Erythroblast (primary cell): ENCODE results near the gene SDK2.

Source experiments
- DNase-seq, 2 experiments: peaks; one replicate each; lab custom pipeline; 2025; lab: John Stamatoyannopoulos, UW
- GATA1 ChIP-seq: IDR thresholded peaks from 2 replicates; pipeline ENCODE4 v1.6.1; 2011; ENCODE audit warnings: low read depth, mild to moderate bottlenecking, control low read depth, low read length, moderate library complexity
- POLR2A ChIP-seq: IDR thresholded peaks from 2 replicates; pipeline ENCODE4 v1.6.1; 2011; ENCODE audit warnings: mild to moderate bottlenecking, low read length

Gene SDK2

DNA sequence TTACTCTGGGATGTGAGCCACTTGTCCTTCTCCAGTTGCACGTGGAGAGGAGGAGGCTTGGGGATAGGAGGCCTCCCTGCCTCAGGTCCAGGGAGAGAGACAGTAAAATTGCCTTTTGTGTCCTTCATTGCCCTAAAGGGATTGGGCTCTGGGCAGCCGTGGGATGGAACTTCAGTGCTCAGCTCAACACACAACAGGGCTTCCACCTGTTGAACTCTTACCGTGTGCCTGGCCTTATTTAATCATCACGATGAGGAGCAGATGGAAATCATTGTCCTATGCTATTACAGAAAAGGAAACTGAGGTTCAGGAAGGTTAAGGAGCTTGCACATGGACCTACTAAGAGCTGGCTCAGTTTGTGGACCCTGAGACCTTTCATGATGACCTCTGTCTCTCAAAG lies 240.0 kb downstream of the SDK2 start:
- DNase-seq = no peak
- no peak for TF ChIP-seq GATA1
- TF ChIP-seq POLR2A = no peak

- DNase-seq = no peak
- TF ChIP-seq POLR2A (no peak), GATA1 (no peak)
Measured at GRCh38 chr17:73402466-73402865, 241.8 kb downstream of the SDK2 start.

DNA sequence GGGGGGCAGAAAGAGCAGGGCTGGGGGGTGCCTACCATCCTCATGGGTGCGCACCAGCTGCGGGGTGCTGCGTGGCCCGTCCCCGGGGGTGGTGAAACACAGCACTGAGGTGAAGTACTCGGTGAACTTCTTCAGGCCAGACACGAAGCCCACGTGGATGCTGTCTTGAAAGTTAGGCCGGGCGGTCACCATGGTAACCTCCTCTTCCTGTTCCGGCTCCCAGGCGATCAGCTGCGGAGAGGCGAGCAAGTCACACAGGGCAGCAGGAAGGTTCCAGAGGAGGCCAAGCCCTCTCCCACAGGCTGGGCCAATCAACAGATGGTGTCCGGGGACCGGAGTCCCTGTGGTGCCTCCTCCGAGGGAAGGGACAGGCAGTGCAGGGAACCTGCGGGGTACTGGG lies 242.3 kb downstream of the SDK2 start:
- DNase-seq = peak in 1 of 2 experiments; percentile 5

DNA sequence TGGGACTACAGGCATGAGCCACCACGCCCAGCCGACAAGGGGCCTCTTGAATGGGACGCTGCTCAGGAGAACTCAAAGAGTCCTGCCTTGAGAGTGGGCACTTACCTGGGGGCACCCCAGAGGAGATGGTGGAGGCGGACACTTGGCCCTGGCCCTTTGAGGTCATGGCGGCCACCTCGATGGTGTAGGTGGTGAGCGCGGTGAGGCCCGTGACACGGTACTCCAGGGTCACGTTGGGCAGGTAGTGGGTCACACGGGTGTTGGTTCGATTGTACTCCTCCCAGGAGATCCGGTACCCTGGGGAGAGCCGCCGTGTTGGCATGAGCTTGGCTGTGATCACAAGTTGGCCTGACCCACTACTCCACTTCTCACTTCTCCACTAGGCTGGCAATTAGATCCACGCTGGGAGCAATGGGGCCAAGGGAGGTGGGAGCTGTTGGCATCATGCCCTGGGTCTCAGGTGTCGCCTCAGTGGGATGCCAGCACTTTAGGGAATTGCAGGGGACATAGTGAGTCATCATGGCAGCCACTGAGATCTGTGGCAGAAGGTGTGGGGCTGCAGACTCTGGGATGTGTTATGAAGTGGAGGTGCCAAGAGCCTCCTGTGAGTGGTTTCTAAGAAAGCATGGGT lies 243.2 kb downstream of the SDK2 start:
- no peak for TF ChIP-seq GATA1
- DNase-seq = no peak

More for the DNA sequence above, 242.3 kb downstream of the SDK2 start:
- no peak for TF ChIP-seq POLR2A
- TF ChIP-seq GATA1 = no peak

- no peak for DNase-seq
- TF ChIP-seq POLR2A = no peak
- no peak for TF ChIP-seq GATA1
Measured at GRCh38 chr17:73399056-73399455, 245.2 kb downstream of the SDK2 start.

GRCh38 chr17:73397856-73398540 lies 246.2 kb downstream of the SDK2 start:
- TF ChIP-seq POLR2A (no peak), GATA1 (no peak)
- no peak for DNase-seq

DNA sequence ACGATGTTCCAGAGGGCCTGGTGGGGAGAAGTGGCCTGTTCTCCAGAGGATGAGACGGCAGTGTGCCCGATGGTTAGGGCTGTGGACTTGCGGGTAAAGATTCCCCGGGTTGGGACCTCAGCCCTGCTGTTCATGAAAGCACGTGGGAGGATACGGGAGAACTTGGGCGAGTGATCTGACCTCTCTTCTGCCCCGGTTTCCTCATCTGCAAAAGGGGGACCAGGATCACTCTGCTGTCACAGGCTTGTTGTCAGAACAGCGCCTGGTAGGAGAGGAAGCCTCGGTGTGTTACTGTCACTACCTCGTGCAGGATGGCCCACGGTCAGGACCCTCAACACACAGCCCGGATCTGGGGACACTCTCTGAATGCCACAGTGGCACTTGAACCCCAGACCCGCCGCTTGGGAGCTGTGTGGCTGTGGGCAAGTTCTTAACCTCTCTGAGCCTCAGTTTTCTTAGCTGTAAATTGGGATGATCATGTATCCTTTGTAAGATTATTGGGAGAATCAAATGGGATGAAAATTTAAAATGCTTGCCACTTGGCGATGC lies 246.9 kb downstream of the SDK2 start:
- TF ChIP-seq GATA1 = no peak
- no peak for TF ChIP-seq POLR2A
- no peak for DNase-seq

DNA sequence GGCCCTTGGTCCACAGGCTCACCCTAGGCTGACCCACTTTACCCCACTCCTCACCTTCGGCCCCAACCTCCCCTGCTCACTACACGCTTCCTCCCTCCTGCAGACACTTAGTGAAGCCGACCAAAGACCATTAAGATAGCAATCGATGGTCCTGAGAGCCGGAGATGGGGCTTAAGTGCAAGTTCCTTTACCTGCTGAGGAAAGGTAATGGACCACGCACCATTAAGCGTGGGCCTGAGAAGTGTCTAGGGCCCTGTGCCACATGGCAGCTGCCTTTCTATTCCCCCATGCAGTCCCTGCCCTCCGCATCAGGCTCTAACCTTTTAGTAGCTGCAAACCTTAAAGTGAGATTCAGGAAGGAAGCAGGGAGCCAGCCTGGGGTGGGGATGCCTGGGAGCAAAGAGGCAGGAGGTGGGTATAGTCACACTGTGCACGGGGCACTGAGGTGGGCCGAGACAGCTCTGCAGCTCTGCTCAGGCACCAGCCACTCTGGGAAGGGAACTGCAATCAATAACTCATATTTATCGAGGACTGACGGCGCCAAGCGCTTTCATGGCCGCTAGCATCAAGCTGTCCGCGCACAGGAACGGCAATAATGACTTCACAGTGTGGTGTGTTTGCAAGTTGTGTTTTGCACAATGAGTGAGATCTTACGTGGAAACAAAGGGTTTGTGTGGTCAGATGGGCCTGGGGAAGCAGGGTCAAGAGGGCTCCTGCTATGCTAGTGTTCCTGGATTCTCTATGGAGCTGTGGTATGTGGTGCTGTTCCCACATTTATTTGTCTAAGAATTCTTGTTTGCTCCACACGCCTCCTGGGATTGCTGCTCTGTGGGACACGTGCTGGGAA lies 247.6 kb downstream of the SDK2 start:
- TF ChIP-seq POLR2A = no peak
- no peak for TF ChIP-seq GATA1

DNA sequence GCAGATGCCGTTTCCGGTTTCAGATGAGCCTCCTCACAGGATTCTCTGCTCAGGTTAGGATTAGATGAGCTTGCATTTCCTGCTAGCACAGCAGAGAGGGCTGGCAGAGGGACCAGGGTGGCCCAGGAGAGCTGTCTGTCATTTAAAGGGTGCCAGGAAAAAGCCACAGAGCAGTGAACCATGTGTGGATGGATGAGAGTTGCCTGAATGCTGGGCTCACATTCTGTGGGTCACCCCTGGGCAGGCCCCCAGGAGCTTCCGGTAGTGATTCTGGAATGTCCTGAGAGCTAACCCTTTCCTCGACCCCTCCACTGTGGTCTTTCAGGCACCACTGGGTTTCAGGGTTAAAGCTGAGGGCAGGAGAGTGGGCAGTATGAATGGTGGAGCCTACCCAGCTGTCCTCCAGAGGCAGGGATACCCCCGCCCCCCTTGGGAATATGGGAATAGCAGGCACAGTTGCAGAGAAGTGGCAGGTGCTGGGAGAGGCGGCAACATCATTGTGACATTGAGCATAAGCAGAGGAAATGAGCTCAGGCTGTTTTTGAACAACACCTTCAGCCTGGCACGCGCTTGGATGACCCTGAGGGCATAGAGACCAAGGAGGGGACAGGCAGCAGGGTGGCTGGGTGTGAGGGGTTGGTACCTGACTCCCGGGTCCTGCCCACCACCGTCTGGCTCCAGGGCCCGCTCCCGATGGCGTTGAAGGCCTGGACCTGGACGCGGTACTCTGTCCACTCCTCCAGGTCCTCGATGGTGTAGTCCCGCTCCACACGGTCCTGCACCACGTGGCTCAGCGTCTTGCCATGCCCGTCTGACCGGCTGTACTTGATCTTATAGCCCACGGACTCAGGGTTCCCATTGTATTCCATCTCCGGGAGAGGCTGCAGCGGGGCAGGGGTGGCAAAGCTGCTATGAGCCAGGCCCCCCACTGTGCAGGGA lies 249.5 kb downstream of the SDK2 start:
- no peak for DNase-seq
- TF ChIP-seq POLR2A = no peak
- no peak for TF ChIP-seq GATA1

More for the DNA sequence above, 247.6 kb downstream of the SDK2 start:
- DNase-seq = no peak

GRCh38 chr17:73393962-73394361 lies 250.3 kb downstream of the SDK2 start:
- no peak for TF ChIP-seq GATA1
- no peak for TF ChIP-seq POLR2A
- DNase-seq = peak in 1 of 2 experiments; percentile 13

- no peak for TF ChIP-seq POLR2A
- no peak for TF ChIP-seq GATA1
- DNase-seq = no peak
Measured at GRCh38 chr17:73393381-73393780, 250.9 kb downstream of the SDK2 start.

- TF ChIP-seq GATA1 (no peak), POLR2A (no peak)
- no peak for DNase-seq
Measured at GRCh38 chr17:73391331-73392265, 252.6 kb downstream of the SDK2 start.
